Fibroblast of lung (primary cell): ENCODE results near the gene TCERG1L. TPM values are rescaled to one million over a fixed set of nuclear protein-coding genes. Genes with fewer than 3 reads are reported as not detected.

Experiments used
- DNase-seq, 2 donors: peaks; one replicate each; pipeline versions ENCODE4 v3.0.0 to v3.0.0-alpha.2; 2010; ENCODE audit warnings: low read depth in 2 of 2
- H2AFZ ChIP-seq: 2 replicates; pipeline ENCODE4 v1.5.1; 2012; ENCODE audit warnings: low read length, control low read depth, inconsistent platforms
- H3K27ac ChIP-seq: 2 replicates; pipeline ENCODE4 v1.5.1; 2011; ENCODE audit warnings: low read length, control low read depth; ENCODE audit not compliant: insufficient read depth
- H3K27me3 ChIP-seq: 2 replicates; pipeline ENCODE4 v1.5.1; 2011; ENCODE audit warnings: mild to moderate bottlenecking, low read length; ENCODE audit not compliant: control insufficient read depth, insufficient read depth
- H3K36me3 ChIP-seq: 2 replicates; pipeline ENCODE4 v1.5.1; 2011; ENCODE audit warnings: low read length; ENCODE audit not compliant: control insufficient read depth, insufficient read depth
- H3K4me1 ChIP-seq: 2 replicates; pipeline ENCODE4 v1.5.1; 2011; ENCODE audit warnings: low read length; ENCODE audit not compliant: control insufficient read depth, insufficient read depth; ENCODE audit errors: extremely low read depth
- H3K4me2 ChIP-seq: 2 replicates; pipeline ENCODE4 v1.5.1; 2011; ENCODE audit warnings: low read length, control low read depth; ENCODE audit not compliant: insufficient read depth; ENCODE audit errors: extremely low read depth
- H3K4me3 ChIP-seq, 4 experiments: fragments of 200-600 bp in 1 of 4; sonication (generic) in 1 of 4; replicated peaks in 1 of 4; 2 replicates each; pipeline ENCODE4 v1.5.1; 2011 to 2016; ENCODE audit warnings: low read length in 4 of 4, low read depth in 3 of 4, mild to moderate bottlenecking in 3 of 4, control low read depth in 2 of 4, inconsistent platforms in 1 of 4, mixed read lengths in 1 of 4; ENCODE audit not compliant: insufficient read depth in 1 of 4; ENCODE audit errors: control extremely low read depth in 1 of 4
- H3K79me2 ChIP-seq: 2 replicates; pipeline ENCODE4 v1.5.1; 2012; ENCODE audit warnings: mild to moderate bottlenecking, low read length, inconsistent platforms; ENCODE audit not compliant: control insufficient read depth, insufficient read depth
- H3K9ac ChIP-seq: 2 replicates; pipeline ENCODE4 v1.5.1; 2011; ENCODE audit warnings: mild to moderate bottlenecking, low read length, control low read depth; ENCODE audit not compliant: insufficient read depth
- H3K9me3 ChIP-seq: 2 replicates; pipeline ENCODE4 v1.5.1; 2012; ENCODE audit warnings: low read depth, low read length; ENCODE audit not compliant: control insufficient read depth, insufficient read depth
- H4K20me1 ChIP-seq: 2 replicates; pipeline ENCODE4 v1.5.1; 2011; ENCODE audit warnings: low read length; ENCODE audit not compliant: control insufficient read depth, insufficient read depth; ENCODE audit errors: extremely low read depth
- CTCF ChIP-seq, 2 donors: IDR thresholded peaks in 1 of 2; conservative IDR thresholded peaks in 1 of 2; 1 replicate in 1 of 2; 2 replicates in 1 of 2; pipeline ENCODE4 v1.5.1; 2011 to 2012; ENCODE audit warnings: low read length in 2 of 2, control low read depth in 1 of 2, inconsistent platforms in 1 of 2, low read depth in 1 of 2, mild to moderate bottlenecking in 1 of 2
- EZH2 ChIP-seq: IDR thresholded peaks from 2 replicates; pipeline ENCODE4 v1.5.1; 2012; ENCODE audit warnings: low read length, control low read depth, mild to moderate bottlenecking; ENCODE audit errors: missing control alignments
- polyA plus RNA-seq, 2 donors: library from polyadenylated mRNA; depleted of rRNA in 1 of 2; stranded (reverse) in 1 of 2; unstranded in 1 of 2; fragments of >200 nt; gene quantifications; 2 replicates each; pipeline ENCODE4 v1.2.1, GENCODE V29; 2011 to 2012; ENCODE audit warnings: missing spikeins in 1 of 2
- total RNA-seq: library from RNA; depleted of rRNA; stranded (reverse); fragments of >200 nt; gene quantifications from 2 replicates; pipeline ENCODE4 v1.2.1, GENCODE V29; 2014

TCERG1L gene
- total and polyA plus RNA-seq, 2 donors (not counting 1 experiment from before 2014, with no cell fraction given), result 0.02 TPM; not detected in 1

DNA sequence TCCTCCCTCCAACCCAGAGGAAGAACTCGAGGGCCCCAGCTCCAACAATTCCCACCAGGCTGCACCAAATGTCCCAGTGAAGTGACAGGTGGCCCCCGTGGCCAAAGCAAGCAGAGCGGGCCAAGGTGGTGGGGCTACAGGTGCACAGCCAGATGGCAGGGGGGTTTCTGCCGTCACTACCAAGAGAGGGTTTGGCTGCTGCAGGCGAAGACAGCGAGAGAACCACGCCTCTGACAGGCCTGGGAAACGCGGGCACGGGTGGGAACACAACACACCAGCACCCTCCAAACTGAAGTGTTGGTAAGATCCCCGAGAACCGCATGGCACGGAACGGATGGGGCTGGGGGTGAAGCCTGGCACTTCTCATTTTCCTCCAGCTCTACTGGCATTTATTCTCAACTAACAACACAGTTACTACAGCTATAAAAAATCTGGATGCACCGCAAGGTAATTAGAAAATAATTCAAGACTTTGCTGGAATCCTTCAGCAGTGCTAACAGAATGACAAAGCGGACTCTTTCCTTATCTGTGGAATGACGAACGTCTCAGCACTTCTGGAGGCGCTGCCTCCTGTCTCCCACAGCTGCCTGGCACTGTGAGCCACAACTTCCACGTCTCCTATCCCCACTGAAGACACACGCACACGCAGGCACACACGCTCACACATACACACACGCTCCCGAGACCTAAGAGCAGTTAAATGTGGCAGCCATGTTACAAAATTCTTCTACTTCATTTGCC lies 167.9 kb downstream of the TCERG1L start:
- Histone ChIP-seq H3K79me2 (no peaks in the 10 kb centered on the region), H3K9ac (no peak overlapping the region), H3K27ac (no peak overlapping the region), H2AFZ (no peak overlapping the region), H3K4me2 (no peak overlapping the region), H4K20me1 (no peaks in the 10 kb centered on the region), H3K27me3 (no peaks in the 10 kb centered on the region), H3K4me3 (no peak overlapping the region), H3K4me1 (no peaks in the 10 kb centered on the region), H3K36me3 (no peaks in the 10 kb centered on the region), H3K9me3 (no peaks in the 10 kb centered on the region)
- DNase-seq, result no peak
- TF ChIP-seq EZH2 (no peak), CTCF (conservative IDR thresholded peaks at IDR 0.05 in 1 of 2, IDR thresholded peaks at IDR 0.05 in 1 of 2; ENCODE audit: low read depth in 1 of 2, low read length in 2 of 2) (no peak)

DNA sequence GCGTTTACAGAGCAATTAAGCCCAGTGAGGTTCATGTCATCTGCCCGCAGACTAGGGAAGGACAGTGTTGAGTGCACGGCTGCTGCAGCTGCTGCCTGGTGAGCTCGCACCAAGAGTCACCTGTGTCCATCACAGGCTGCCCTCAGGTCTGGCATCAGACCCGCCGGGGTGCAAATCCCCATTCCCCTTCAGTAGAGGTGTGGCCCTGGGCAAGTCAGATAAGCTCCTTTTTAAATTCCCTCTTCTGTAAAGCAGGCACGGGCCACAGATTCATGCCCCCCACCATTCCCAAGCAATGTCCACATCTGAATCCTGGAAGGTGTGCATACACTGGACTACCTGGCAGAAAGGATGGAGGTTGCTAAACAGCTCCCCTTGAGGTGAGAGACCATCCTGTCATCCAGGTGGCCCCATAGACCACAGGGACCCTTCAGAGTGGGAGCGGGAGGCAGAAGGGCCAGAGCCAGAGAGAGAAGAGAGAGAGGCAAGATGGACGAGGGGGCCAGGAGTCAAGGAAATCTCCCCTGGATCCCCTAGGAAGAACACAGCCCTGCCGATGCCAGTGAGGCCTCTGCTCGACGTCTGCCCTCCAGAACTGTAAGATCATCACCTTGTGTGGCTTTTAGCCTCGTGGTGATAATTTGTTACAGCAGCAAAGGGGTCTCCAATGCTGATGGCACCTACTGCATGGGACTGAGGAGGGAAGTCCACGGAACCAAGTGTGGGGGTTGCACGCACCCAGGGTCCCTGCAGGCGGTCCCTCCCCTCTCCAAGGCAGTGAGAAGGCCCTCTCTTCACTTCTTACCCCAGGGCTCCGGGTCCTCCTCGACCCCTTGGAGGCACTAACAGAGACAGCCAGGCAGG lies 168.8 kb downstream of the TCERG1L start:
- DNase-seq, result no peak
- no peaks in the 10 kb centered on the region for H3K27me3 ChIP-seq
- H4K20me1 ChIP-seq, result no peaks in the 10 kb centered on the region
- no peak overlapping the region for H3K4me3 ChIP-seq
- no peak overlapping the region for H3K4me2 ChIP-seq
- no peak for TF ChIP-seq CTCF (conservative IDR thresholded peaks at IDR 0.05 in 1 of 2, IDR thresholded peaks at IDR 0.05 in 1 of 2; ENCODE audit: low read depth in 1 of 2, low read length in 2 of 2)
- H3K36me3 ChIP-seq, result no peaks in the 10 kb centered on the region
- no peak overlapping the region for H3K9ac ChIP-seq
- no peaks in the 10 kb centered on the region for H3K4me1 ChIP-seq
- H3K9me3 ChIP-seq, result no peaks in the 10 kb centered on the region
- no peaks in the 10 kb centered on the region for H3K79me2 ChIP-seq
- no peak overlapping the region for H2AFZ ChIP-seq
- H3K27ac ChIP-seq, result no peak overlapping the region

GRCh38 chr10:131141645-131142516 lies 169.6 kb downstream of the TCERG1L start:
- no peak overlapping the region for H2AFZ ChIP-seq

More at GRCh38 chr10:131141645-131142516, 169.6 kb downstream of the TCERG1L start:
- H3K9ac ChIP-seq, result no peak overlapping the region
- no peaks in the 10 kb centered on the region for H3K36me3 ChIP-seq
- no peaks in the 10 kb centered on the region for H3K27me3 ChIP-seq
- H3K9me3 ChIP-seq, result no peaks in the 10 kb centered on the region
- H3K4me3 ChIP-seq, result no peak overlapping the region
- H3K4me2 ChIP-seq, result no peak overlapping the region
- TF ChIP-seq EZH2 (no peak), CTCF (conservative IDR thresholded peaks at IDR 0.05 in 1 of 2, IDR thresholded peaks at IDR 0.05 in 1 of 2; ENCODE audit: low read depth in 1 of 2, low read length in 2 of 2) (no peak)
- no peak for DNase-seq
- no peaks in the 10 kb centered on the region for H4K20me1 ChIP-seq
- no peaks in the 10 kb centered on the region for H3K4me1 ChIP-seq
- H3K79me2 ChIP-seq, result no peaks in the 10 kb centered on the region
- H3K27ac ChIP-seq, result no peak overlapping the region
